HEK293T (cell line): Measurements from ENCODE around the gene UBR2.

Source experiments
- BHLHE40 ChIP-seq: fragments of 450-650 bp; IDR thresholded peaks from 2 replicates; pipeline ENCODE4 v1.6.1; 2016; ENCODE audit warnings: mild to moderate bottlenecking, moderate library complexity, borderline replicate concordance
- CTBP1 ChIP-seq: fragments of 450-650 bp; IDR thresholded peaks from 2 replicates; pipeline ENCODE4 v1.6.1; 2016; ENCODE audit warnings: borderline replicate concordance
- SUZ12 ChIP-seq: fragments of 450-650 bp; IDR thresholded peaks from 2 replicates; pipeline ENCODE4 v1.6.1; 2016; ENCODE audit warnings: mild to moderate bottlenecking

DNA sequence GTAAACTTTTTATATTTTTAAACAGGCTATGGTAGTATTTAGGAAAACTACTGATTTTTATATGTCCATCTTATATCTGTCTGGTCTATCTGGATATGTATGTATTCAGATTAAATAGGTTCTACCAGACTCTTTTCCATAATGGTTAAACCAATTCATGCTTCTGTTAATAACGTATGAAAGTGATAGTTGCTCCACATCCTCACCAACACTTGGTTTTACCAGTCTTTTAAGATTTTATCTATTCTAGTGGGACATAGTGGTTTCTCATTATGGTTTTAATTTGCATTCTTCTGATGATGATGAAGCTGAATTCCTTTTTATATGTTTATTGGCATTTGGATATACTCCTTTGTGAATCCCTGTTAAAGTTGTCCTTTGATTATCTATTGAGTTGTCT is 56.1 kb downstream of the UBR2 start:
- TF ChIP-seq CTBP1 (no peak), SUZ12 (no peak), BHLHE40 (no peak)
